HFF-Myc (cell line): ENCODE data around the gene CHTF18.
"Not testable (repeated sequence)": the region's sequence is repeated elsewhere in the genome, so short reads cannot be mapped to it uniquely, and the experiment has no call there.

Experiments used
- DNase-seq: peaks from one replicate; pipeline ENCODE4 v3.0.0-alpha.2; 2011; ENCODE audit warnings: low read depth; ENCODE audit errors: extremely low read depth
- H3K4me3 ChIP-seq: replicated peaks from 2 replicates; pipeline ENCODE4 v1.5.1; 2011; ENCODE audit warnings: low read depth, mild to moderate bottlenecking, control low read depth, low read length
- CTCF ChIP-seq: IDR thresholded peaks from 2 replicates; pipeline ENCODE4 v1.5.1; 2012; ENCODE audit warnings: mild to moderate bottlenecking, low read depth, low read length, control low read depth; ENCODE audit errors: missing control alignments

Gene CHTF18

GRCh38 chr16:788399-789126, at the start of gene CHTF18:
TSS of gene CHTF18 (plus strand) at chr16:788620. CDS start at chr16:788685, 65 bp downstream.
- H3K4me3 ChIP-seq = peak within 1 kb of the TSS; percentile 91
- no peak for TF ChIP-seq CTCF
- DNase-seq = peak; percentile 45

GRCh38 chr16:739560-740458, 48.6 kb upstream of the CHTF18 start:
- TF ChIP-seq CTCF = no peak
- no peak for DNase-seq
- peak overlapping the region; percentile 92 for H3K4me3 ChIP-seq

- no peak for TF ChIP-seq CTCF
- no peak for DNase-seq
- peak overlapping the region; percentile 92 for H3K4me3 ChIP-seq
Measured at GRCh38 chr16:740459-740763, 48.0 kb upstream of the CHTF18 start.

GRCh38 chr16:740764-741505, 47.5 kb upstream of the CHTF18 start, which contains the start of gene CIAO3:
TSS of gene CIAO3 (minus strand) at chr16:740997. CDS start at chr16:740985, 12 bp downstream.
- peak within 1 kb of the TSS; percentile 92 for H3K4me3 ChIP-seq
- DNase-seq = no peak
- peak; percentile 78 for TF ChIP-seq CTCF

- no peak for TF ChIP-seq CTCF
- H3K4me3 ChIP-seq = no peak overlapping the region
- DNase-seq = no peak
Measured at GRCh38 chr16:741986-742629, 46.3 kb upstream of the CHTF18 start.

- DNase-seq, H3K4me3 ChIP-seq: not testable (repeated sequence)
Measured at GRCh38 chr16:742894-743293, 45.5 kb upstream of the CHTF18 start.
